Endothelial cell of umbilical vein (primary cell): ENCODE results near the gene MRPL32. TPM values are rescaled to one million over a fixed set of nuclear protein-coding genes. Genes with fewer than 3 reads are reported as not detected.

Source experiments
- BruUV-seq: library from RNA; stranded (reverse); fragments of 400-500 nt; replicated peaks from 2 replicates; lab custom pipeline; 2021; lab: Mats Ljungman, UMichigan
- CTCF ChIA-PET: fragments of 300-600, 350-600 bp; sonication (Branson Sonifier 250); formaldehyde crosslinking; loops from one replicate; lab custom pipeline; 2021; ENCODE audit warnings: antibody characterized with exemption, inconsistent platforms; lab: Charles Lee
- POLR2A ChIA-PET: fragments of 300-600, 350-600 bp; sonication (Branson Sonifier 250); formaldehyde crosslinking; loops from one replicate; lab custom pipeline; 2021; ENCODE audit warnings: antibody characterized with exemption, inconsistent platforms; lab: Charles Lee
- DNase-seq: peaks from one replicate; pipeline ENCODE4 v3.0.0-alpha.2; 2011; ENCODE audit warnings: low read depth, low spot score
- FAIRE-seq: peaks from 2 replicates; lab custom pipeline; 2011; peaks lifted over from hg19 to GRCh38; lab: Jason Lieb, UNC
- H2AFZ ChIP-seq: 2 replicates; pipeline ENCODE4 v1.6.0; 2012; ENCODE audit warnings: low read depth, low read length, control low read depth, inconsistent platforms
- H3K27ac ChIP-seq: 2 replicates; pipeline ENCODE4 v1.5.1; 2011; ENCODE audit warnings: low read depth, mild to moderate bottlenecking, control low read depth, low read length, moderate library complexity; ENCODE audit not compliant: insufficient read depth
- H3K27me3 ChIP-seq, 2 experiments: 2 replicates each; pipeline versions ENCODE4 v1.6.0 to v1.6.1; 2011; ENCODE audit warnings: low read length in 2 of 2, mixed read lengths in 1 of 2; ENCODE audit not compliant: control insufficient read depth in 2 of 2, insufficient read depth in 2 of 2
- H3K36me3 ChIP-seq, 2 experiments: 2 replicates in 1 of 2; 3 replicates in 1 of 2; pipeline ENCODE4 v1.5.1; 2011; ENCODE audit warnings: low read length in 2 of 2, mild to moderate bottlenecking in 1 of 2, moderate library complexity in 1 of 2; ENCODE audit not compliant: control insufficient read depth in 2 of 2, insufficient read depth in 2 of 2; ENCODE audit errors: extremely low read depth in 1 of 2
- H3K4me1 ChIP-seq: 3 replicates; pipeline ENCODE4 v1.5.1; 2011; ENCODE audit warnings: mild to moderate bottlenecking, low read length; ENCODE audit not compliant: control insufficient read depth, insufficient read depth; ENCODE audit errors: extremely low read depth
- H3K4me2 ChIP-seq: 2 replicates; pipeline ENCODE4 v1.6.1; 2011; ENCODE audit warnings: low read length, control low read depth, mixed read lengths; ENCODE audit not compliant: insufficient read depth
- H3K4me3 ChIP-seq, 3 experiments: fragments of 200-600 bp in 1 of 3; sonication (generic), shearing (Covaris generic) in 1 of 3; replicated peaks in 1 of 3; 2 replicates each; pipeline ENCODE4 v1.5.1; 2011 to 2016; ENCODE audit warnings: control low read depth in 3 of 3, low read length in 3 of 3, mild to moderate bottlenecking in 2 of 3, inconsistent platforms in 1 of 3, low read depth in 1 of 3, moderate library complexity in 1 of 3; ENCODE audit not compliant: insufficient read depth in 1 of 3
- H3K79me2 ChIP-seq: 2 replicates; pipeline ENCODE4 v1.6.0; 2012; ENCODE audit warnings: low read length, inconsistent platforms; ENCODE audit not compliant: control insufficient read depth, insufficient read depth
- H3K9ac ChIP-seq: replicated peaks from 2 replicates; pipeline ENCODE3; 2011; ENCODE audit warnings: low read length, control low read depth; ENCODE audit not compliant: insufficient read depth; ENCODE audit errors: extremely low read depth
- H3K9me1 ChIP-seq: replicated peaks from 3 replicates; pipeline ENCODE4 v1.6.0; 2011; ENCODE audit warnings: mild to moderate bottlenecking, low read length; ENCODE audit not compliant: control insufficient read depth, insufficient read depth; ENCODE audit errors: extremely low read depth
- H3K9me3 ChIP-seq: replicated peaks from 2 replicates; pipeline ENCODE4 v1.5.1; 2012; ENCODE audit warnings: low read length, inconsistent platforms; ENCODE audit not compliant: control insufficient read depth, insufficient read depth
- H4K20me1 ChIP-seq: replicated peaks from 2 replicates; pipeline ENCODE3; 2011; ENCODE audit warnings: mild to moderate bottlenecking, low read length; ENCODE audit not compliant: control insufficient read depth, insufficient read depth; ENCODE audit errors: extremely low read depth
- CTCF ChIP-seq, 2 donors: IDR thresholded peaks; 1 replicate in 1 of 2; 2 replicates in 1 of 2; pipeline ENCODE4 v1.5.1; 2011; ENCODE audit warnings: low read length in 2 of 2, mild to moderate bottlenecking in 2 of 2, moderate library complexity in 2 of 2, control low read depth in 1 of 2, inconsistent platforms in 1 of 2, low read depth in 1 of 2; ENCODE audit not compliant: insufficient read depth in 1 of 2; ENCODE audit errors: extremely low read depth in 1 of 2
- EZH2 ChIP-seq: IDR thresholded peaks from 2 replicates; pipeline ENCODE4 v1.6.1; 2012; ENCODE audit warnings: borderline replicate concordance, low read depth, mild to moderate bottlenecking, moderate library complexity, low read length, inconsistent platforms; ENCODE audit not compliant: severe bottlenecking
- FOS ChIP-seq: IDR thresholded peaks from 2 replicates; pipeline ENCODE4 v1.6.1; 2011; ENCODE audit warnings: mild to moderate bottlenecking, low read length, moderate library complexity, borderline replicate concordance; ENCODE audit not compliant: insufficient read depth
- GATA2 ChIP-seq: IDR thresholded peaks from 2 replicates; pipeline ENCODE4 v1.7.0; 2011; ENCODE audit warnings: low read depth, mild to moderate bottlenecking, moderate library complexity, mixed read lengths, low read length; ENCODE audit not compliant: insufficient read length, insufficient read depth
- JUN ChIP-seq: IDR thresholded peaks from 2 replicates; pipeline ENCODE4 v1.6.1; 2011; ENCODE audit warnings: borderline replicate concordance, low read depth; ENCODE audit not compliant: insufficient read length, insufficient read depth
- MAX ChIP-seq: IDR thresholded peaks from 2 replicates; pipeline ENCODE4 v1.6.1; 2011; ENCODE audit not compliant: insufficient read depth, insufficient read length
- MYC ChIP-seq: IDR thresholded peaks from one replicate; pipeline ENCODE4 v1.6.1; 2011; ENCODE audit warnings: mild to moderate bottlenecking, low read depth, low read length
- POLR2A ChIP-seq: IDR thresholded peaks from 2 replicates; pipeline ENCODE4 v1.6.1; 2012; ENCODE audit warnings: low read depth, mild to moderate bottlenecking, control low read depth, low read length
- POLR2AphosphoS5 ChIP-seq: IDR thresholded peaks from 2 replicates; pipeline ENCODE4 v1.6.1; 2012; ENCODE audit warnings: low read depth, mild to moderate bottlenecking, control low read depth, low read length, moderate library complexity; ENCODE audit not compliant: insufficient read depth
- dilution Hi-C: fragments of 300-500 bp; cut with MboI; formaldehyde crosslinking; loops from one replicate; pipeline ENCODE4 v1.15.0; 2019; ENCODE audit warnings: low sequenced_read_pairs; ENCODE audit not compliant: extremely low pct_ligation_motif_present
- intact Hi-C: fragments of 100-400 bp; cut with micrococcal nuclease; formaldehyde crosslinking; loops from one replicate; pipeline ENCODE4 v1.10.0; 2022
- polyA plus RNA-seq, 4 experiments: library from polyadenylated mRNA; depleted of rRNA in 3 of 4; stranded (reverse) in 3 of 4; unstranded in 1 of 4; fragments of >200 nt; gene quantifications; 2 replicates each; pipeline versions ENCODE4 v1.2.1 to v1.2.3, GENCODE V29; 2011 to 2012; ENCODE audit warnings: missing spikeins in 1 of 4
- total RNA-seq: library from RNA; stranded (reverse); gene quantifications from 2 replicates; pipeline ENCODE4 v1.2.3, GENCODE V29; 2021

Gene MRPL32
- total and polyA plus RNA-seq, 2 donors (not counting 3 experiments of a cell fraction or from before 2014, with no cell fraction given) = 39.9 to 62.2 TPM

GRCh38 chr7:42924223-42924838 is 7.8 kb upstream of the MRPL32 start:
- no TSS peak for BruUV-seq
- no peak overlapping the region for H3K9ac ChIP-seq
- peaks cover 28% of the 10 kb centered on the region for H3K79me2 ChIP-seq
- intact Hi-C loops = no loop called here
- no peak overlapping the region for H3K4me3 ChIP-seq
- H3K27ac ChIP-seq = no peak overlapping the region
- DNase-seq (no peak), FAIRE-seq (no peak)
- no peak overlapping the region for H3K4me2 ChIP-seq
- POLR2A ChIA-PET = no interaction called here
- H3K9me1 ChIP-seq = no peaks in the 10 kb centered on the region
- H3K36me3 ChIP-seq = peaks cover 17 to 23% of the 10 kb centered on the region in 2 experiments
- dilution Hi-C loops = no loop called here
- TF ChIP-seq MYC (no peak), CTCF (IDR thresholded peaks at IDR 0.05; ENCODE audit: extremely low read depth in 1 of 2, insufficient read depth in 1 of 2, low read depth in 1 of 2, low read length in 2 of 2) (no peak), EZH2 (no peak), GATA2 (no peak), FOS (no peak), POLR2A (no peak), JUN (no peak), MAX (no peak), POLR2AphosphoS5 (no peak)
- CTCF ChIA-PET = interaction anchor here (0.7 to 1.9 kb wide), 4 partner anchors 10 to 283 kb away, joined by 3 to 5 read pairs (median 4); no protein-coding TSS in a partner anchor
- H3K4me1 ChIP-seq = peaks cover 6% of the 10 kb centered on the region
- no peak overlapping the region for H2AFZ ChIP-seq
- no peaks in the 10 kb centered on the region for H3K9me3 ChIP-seq
- H3K27me3 ChIP-seq = no peaks in the 10 kb centered on the region
- H4K20me1 ChIP-seq = no peaks in the 10 kb centered on the region
